Activated T-helper 17 cell treated with anti-CD3 and anti-CD28 coated beads, Interleukin-2, amount 50 U/mL, for 72 hours (primary cell): ENCODE data around the gene TUNAR. TPM values are rescaled to one million over a fixed set of nuclear protein-coding genes. Genes with fewer than 3 reads are reported as not detected.

Experiments used
- ATAC-seq: fragments of 150-1000 bp; cut with Tn5 transposase; replicated peaks from 2 replicates; pipeline ENCODE4 v1.10.0; 2021; ENCODE audit warnings: mild to moderate bottlenecking, moderate library complexity
- H3K27ac Mint-ChIP-seq: one replicate; pipeline ENCODE4 v1.8.0; 2022; ENCODE audit warnings: mixed read lengths
- H3K27me3 Mint-ChIP-seq: one replicate; pipeline ENCODE4 v1.8.0; 2022; ENCODE audit warnings: mixed read lengths
- H3K36me3 Mint-ChIP-seq: one replicate; pipeline ENCODE4 v1.8.0; 2022; ENCODE audit warnings: low read depth, mild to moderate bottlenecking, mixed read lengths
- H3K4me1 Mint-ChIP-seq: one replicate; pipeline ENCODE4 v1.8.0; 2022; ENCODE audit warnings: mixed read lengths
- H3K4me3 Mint-ChIP-seq: one replicate; pipeline ENCODE4 v1.8.0; 2022; ENCODE audit warnings: mild to moderate bottlenecking, mixed read lengths
- H3K9me3 Mint-ChIP-seq: one replicate; pipeline ENCODE4 v1.8.0; 2022; ENCODE audit warnings: mixed read lengths
- total RNA-seq, 2 donors: library from RNA; stranded (reverse); gene quantifications; one replicate each; pipeline ENCODE4 v1.2.3, GENCODE V29; 2022

Gene TUNAR
- total RNA-seq, 2 donors from 2014 or later, result not detected

- Mint-ChIP-seq H3K27me3 (peaks cover 27% of the 10 kb centered on the region), H3K4me3 (no peak overlapping the region), H3K4me1 (no peaks in the 10 kb centered on the region), H3K27ac (no peak overlapping the region), H3K36me3 (no peaks in the 10 kb centered on the region), H3K9me3 (no peaks in the 10 kb centered on the region)
- ATAC-seq, result no peak
Measured at GRCh38 chr14:95887351-95887750, 10.7 kb downstream of the TUNAR start.

- ATAC-seq, result no peak
- H3K4me1 Mint-ChIP-seq, result no peaks in the 10 kb centered on the region
Measured at GRCh38 chr14:95889236-95889979, 12.8 kb downstream of the TUNAR start.

GRCh38 chr14:95891742-95892141, 15.1 kb downstream of the TUNAR start:
- Mint-ChIP-seq H3K9me3 (no peaks in the 10 kb centered on the region), H3K27ac (no peak overlapping the region), H3K4me1 (no peaks in the 10 kb centered on the region), H3K27me3 (peaks cover 26% of the 10 kb centered on the region), H3K36me3 (no peaks in the 10 kb centered on the region), H3K4me3 (no peak overlapping the region)
- no peak for ATAC-seq

More at GRCh38 chr14:95889236-95889979, 12.8 kb downstream of the TUNAR start:
- no peak overlapping the region for H3K4me3 Mint-ChIP-seq
- H3K9me3 Mint-ChIP-seq, result no peaks in the 10 kb centered on the region
- H3K36me3 Mint-ChIP-seq, result no peaks in the 10 kb centered on the region
- no peak overlapping the region for H3K27ac Mint-ChIP-seq
- H3K27me3 Mint-ChIP-seq, result peaks cover 26% of the 10 kb centered on the region

GRCh38 chr14:95892142-95892541, 15.5 kb downstream of the TUNAR start:
- ATAC-seq, result no peak
- Mint-ChIP-seq H3K4me3 (no peak overlapping the region), H3K4me1 (no peaks in the 10 kb centered on the region), H3K36me3 (no peaks in the 10 kb centered on the region), H3K27me3 (peaks cover 26% of the 10 kb centered on the region), H3K27ac (no peak overlapping the region), H3K9me3 (no peaks in the 10 kb centered on the region)

- H3K9me3 Mint-ChIP-seq, result no peaks in the 10 kb centered on the region
- no peak for ATAC-seq
- no peak overlapping the region for H3K4me3 Mint-ChIP-seq
- no peaks in the 10 kb centered on the region for H3K36me3 Mint-ChIP-seq
- H3K27ac Mint-ChIP-seq, result no peak overlapping the region
- no peaks in the 10 kb centered on the region for H3K4me1 Mint-ChIP-seq
- H3K27me3 Mint-ChIP-seq, result peaks cover 43% of the 10 kb centered on the region
Measured at GRCh38 chr14:95895720-95896119, 19.1 kb downstream of the TUNAR start.

- H3K4me3 Mint-ChIP-seq, result no peak overlapping the region
- ATAC-seq, result no peak
- H3K4me1 Mint-ChIP-seq, result no peaks in the 10 kb centered on the region
- no peak overlapping the region for H3K27ac Mint-ChIP-seq
- H3K27me3 Mint-ChIP-seq, result peaks cover 47% of the 10 kb centered on the region
- no peaks in the 10 kb centered on the region for H3K9me3 Mint-ChIP-seq
- no peaks in the 10 kb centered on the region for H3K36me3 Mint-ChIP-seq
Measured at GRCh38 chr14:95896498-95897135, 20.0 kb downstream of the TUNAR start.

GRCh38 chr14:95897280-95897679, 20.6 kb downstream of the TUNAR start:
- H3K9me3 Mint-ChIP-seq, result no peaks in the 10 kb centered on the region
- H3K4me3 Mint-ChIP-seq, result no peak overlapping the region
- peaks cover 44% of the 10 kb centered on the region for H3K27me3 Mint-ChIP-seq
- no peak overlapping the region for H3K27ac Mint-ChIP-seq
- no peaks in the 10 kb centered on the region for H3K4me1 Mint-ChIP-seq
- no peak for ATAC-seq
- H3K36me3 Mint-ChIP-seq, result no peaks in the 10 kb centered on the region

GRCh38 chr14:95901054-95901453, 24.4 kb downstream of the TUNAR start:
- H3K9me3 Mint-ChIP-seq, result no peaks in the 10 kb centered on the region
- H3K27me3 Mint-ChIP-seq, result peaks cover 42% of the 10 kb centered on the region
- H3K4me3 Mint-ChIP-seq, result no peak overlapping the region
- H3K27ac Mint-ChIP-seq, result no peak overlapping the region
- no peak for ATAC-seq
- no peaks in the 10 kb centered on the region for H3K36me3 Mint-ChIP-seq
- H3K4me1 Mint-ChIP-seq, result no peaks in the 10 kb centered on the region

GRCh38 chr14:95902273-95902826, 25.7 kb downstream of the TUNAR start:
- Mint-ChIP-seq H3K4me1 (no peaks in the 10 kb centered on the region), H3K27me3 (peaks cover 40% of the 10 kb centered on the region), H3K9me3 (no peaks in the 10 kb centered on the region), H3K36me3 (no peaks in the 10 kb centered on the region), H3K27ac (no peak overlapping the region), H3K4me3 (no peak overlapping the region)
- ATAC-seq, result no peak

- no peak for ATAC-seq
Measured at GRCh38 chr14:95903165-95903564, 26.5 kb downstream of the TUNAR start.

GRCh38 chr14:95903616-95904107, 27.0 kb downstream of the TUNAR start:
- ATAC-seq, result no peak
- H3K27ac Mint-ChIP-seq, result no peak overlapping the region
- no peaks in the 10 kb centered on the region for H3K4me1 Mint-ChIP-seq
- H3K9me3 Mint-ChIP-seq, result no peaks in the 10 kb centered on the region
- H3K36me3 Mint-ChIP-seq, result no peaks in the 10 kb centered on the region
- no peak overlapping the region for H3K4me3 Mint-ChIP-seq
- peaks cover 27% of the 10 kb centered on the region for H3K27me3 Mint-ChIP-seq

More at GRCh38 chr14:95903165-95903564, 26.5 kb downstream of the TUNAR start:
- Mint-ChIP-seq H3K4me3 (no peak overlapping the region), H3K4me1 (no peaks in the 10 kb centered on the region), H3K36me3 (no peaks in the 10 kb centered on the region), H3K27ac (no peak overlapping the region), H3K27me3 (peaks cover 32% of the 10 kb centered on the region), H3K9me3 (no peaks in the 10 kb centered on the region)

- Mint-ChIP-seq H3K9me3 (no peaks in the 10 kb centered on the region), H3K4me3 (no peak overlapping the region)
- no peak for ATAC-seq
Measured at GRCh38 chr14:95906591-95906990, 30.0 kb downstream of the TUNAR start.

GRCh38 chr14:95910628-95911027, 34.0 kb downstream of the TUNAR start:
- ATAC-seq, result no peak
- H3K36me3 Mint-ChIP-seq, result no peaks in the 10 kb centered on the region
- H3K4me1 Mint-ChIP-seq, result no peaks in the 10 kb centered on the region
- H3K27me3 Mint-ChIP-seq, result peaks cover 15% of the 10 kb centered on the region
- no peaks in the 10 kb centered on the region for H3K9me3 Mint-ChIP-seq
- no peak overlapping the region for H3K4me3 Mint-ChIP-seq
- no peak overlapping the region for H3K27ac Mint-ChIP-seq

More at GRCh38 chr14:95906591-95906990, 30.0 kb downstream of the TUNAR start:
- H3K27me3 Mint-ChIP-seq, result peaks cover 17% of the 10 kb centered on the region
- H3K4me1 Mint-ChIP-seq, result no peaks in the 10 kb centered on the region
- H3K36me3 Mint-ChIP-seq, result no peaks in the 10 kb centered on the region
- no peak overlapping the region for H3K27ac Mint-ChIP-seq

- no peaks in the 10 kb centered on the region for H3K9me3 Mint-ChIP-seq
- ATAC-seq, result no peak
- no peak overlapping the region for H3K4me3 Mint-ChIP-seq
- no peaks in the 10 kb centered on the region for H3K36me3 Mint-ChIP-seq
- no peaks in the 10 kb centered on the region for H3K4me1 Mint-ChIP-seq
- peaks cover 18% of the 10 kb centered on the region for H3K27me3 Mint-ChIP-seq
- no peak overlapping the region for H3K27ac Mint-ChIP-seq
Measured at GRCh38 chr14:95911456-95911855, 34.8 kb downstream of the TUNAR start.

- H3K36me3 Mint-ChIP-seq, result no peaks in the 10 kb centered on the region
- no peak overlapping the region for H3K4me3 Mint-ChIP-seq
- no peak for ATAC-seq
- no peaks in the 10 kb centered on the region for H3K4me1 Mint-ChIP-seq
- no peaks in the 10 kb centered on the region for H3K9me3 Mint-ChIP-seq
- H3K27ac Mint-ChIP-seq, result no peak overlapping the region
- peaks cover 36% of the 10 kb centered on the region for H3K27me3 Mint-ChIP-seq
Measured at GRCh38 chr14:95915330-95915729, 38.7 kb downstream of the TUNAR start.
